ENCODE results near the gene DMWD.

The DMWD gene

DNA sequence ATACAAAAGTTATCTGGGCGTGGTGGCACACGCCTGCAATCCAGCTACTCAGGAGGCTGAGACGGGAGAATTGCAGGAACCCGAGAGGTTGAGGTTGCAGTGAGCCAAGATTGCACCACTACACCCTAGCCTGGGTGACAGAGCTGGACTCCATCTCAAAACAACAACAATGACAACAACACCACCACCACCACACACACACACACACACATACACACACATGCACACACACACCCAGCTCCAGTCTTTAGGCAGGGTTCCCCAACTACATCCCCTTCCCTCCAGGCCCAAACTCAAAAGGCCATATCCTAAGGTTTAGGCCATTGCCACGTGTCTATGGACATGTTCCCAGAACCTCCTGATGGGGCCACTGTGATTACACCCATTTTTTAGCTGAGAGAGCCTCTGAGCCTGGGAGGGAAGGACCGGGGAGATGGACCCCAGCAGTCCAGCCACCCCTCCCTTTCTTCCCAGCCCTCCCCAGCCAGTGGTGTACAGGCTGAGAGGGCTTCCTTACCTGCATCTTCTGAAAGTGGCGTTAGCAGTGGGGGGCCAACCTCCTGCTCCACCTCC, 9.0 kb upstream of the DMWD start:
- TF ChIP-seq CTCF (IDR thresholded peaks at IDR 0.05), result no peak

- no peak for TF ChIP-seq CTCF (IDR thresholded peaks at IDR 0.05)
Measured at GRCh38 chr19:45800070-45800553, 7.5 kb upstream of the DMWD start.

DNA sequence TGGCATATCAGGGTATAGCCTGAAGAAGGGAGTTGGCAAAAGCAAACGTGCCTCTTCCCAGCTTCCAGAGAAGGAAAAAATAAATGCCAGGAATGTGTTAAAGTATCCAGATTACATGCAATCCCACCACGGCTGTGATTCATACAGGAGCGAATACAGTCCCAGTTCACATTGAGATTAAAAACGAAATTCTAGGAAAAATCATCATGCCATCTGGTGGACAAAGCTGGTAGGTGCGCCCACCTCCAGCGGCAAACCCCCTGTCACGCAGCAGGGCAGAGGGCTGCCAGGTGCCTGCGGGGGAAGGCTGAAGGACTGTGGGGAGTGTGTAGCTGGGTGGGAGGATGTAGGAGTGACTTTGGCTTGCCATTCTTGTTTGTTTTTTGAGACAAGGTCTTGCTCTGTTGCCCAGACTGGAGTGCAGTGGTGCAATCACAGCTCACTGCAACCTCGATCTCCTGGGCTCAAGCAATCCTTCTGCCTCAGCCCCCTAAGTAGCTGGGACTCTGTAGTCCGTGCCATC, 6.4 kb upstream of the DMWD start:
- TF ChIP-seq CTCF (IDR thresholded peaks at IDR 0.05), result peak; percentile 65

DNA sequence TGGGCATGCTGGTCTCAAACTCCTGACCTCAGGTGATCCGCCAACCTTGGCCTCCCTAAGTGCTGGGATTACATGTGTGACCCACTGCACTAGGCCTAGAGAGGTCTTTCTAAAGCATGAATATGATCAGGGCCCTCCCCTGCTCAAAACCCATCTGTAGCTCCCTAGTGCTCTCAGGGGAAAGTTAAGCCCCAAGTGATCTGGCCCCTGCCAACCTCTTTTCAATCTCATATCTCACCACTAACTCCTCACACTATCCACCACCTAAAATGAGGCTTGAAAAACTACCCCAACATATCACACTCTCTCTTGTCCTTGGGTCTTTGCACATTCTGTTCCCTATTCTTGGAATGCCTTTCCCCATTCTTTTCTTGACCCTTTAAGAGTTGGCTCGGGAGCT, 2.0 kb upstream of the DMWD start:
- TF ChIP-seq CTCF (IDR thresholded peaks at IDR 0.05), result no peak

DNA sequence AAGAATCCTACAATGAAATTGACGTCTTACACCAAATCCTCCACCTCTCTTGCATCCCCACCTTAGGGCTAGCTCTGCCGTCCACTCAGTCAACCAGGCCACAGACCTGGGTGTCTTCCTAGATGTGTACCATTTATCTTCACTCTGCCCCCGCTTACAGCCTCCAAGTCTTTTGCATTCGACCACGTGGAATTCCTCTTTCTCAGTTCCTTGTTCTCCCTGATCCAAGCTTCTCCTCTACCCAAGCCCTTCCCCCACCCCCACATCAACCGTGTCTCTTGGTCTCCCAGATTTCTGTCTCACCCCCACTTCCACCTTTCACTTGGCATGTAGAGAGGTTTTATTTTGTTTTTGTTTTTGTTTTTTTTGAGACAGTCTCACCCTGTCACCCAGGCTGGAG, 1.2 kb upstream of the DMWD start:
- TF ChIP-seq CTCF (IDR thresholded peaks at IDR 0.05), result no peak

GRCh38 chr19:45793178-45793564, 526 bp upstream of the DMWD start:
- no peak for TF ChIP-seq CTCF (IDR thresholded peaks at IDR 0.05)

- no peak for TF ChIP-seq CTCF (IDR thresholded peaks at IDR 0.05)
Measured at GRCh38 chr19:45791744-45792469, 738 bp downstream of the DMWD start.
